SKM-1 (cell line): ENCODE results near the gene GTPBP4.
"Not testable (repeated sequence)": the region's sequence is repeated elsewhere in the genome, so short reads cannot be mapped to it uniquely, and the experiment has no call there.

ENCODE experiments used
- DNase-seq: peaks from one replicate; lab custom pipeline; 2025; ENCODE audit not compliant: unreplicated experiment; lab: John Stamatoyannopoulos, UW

The GTPBP4 gene

GRCh38 chr10:1024103-1024502 is 35.9 kb downstream of the GTPBP4 start:
- no peak for DNase-seq

GRCh38 chr10:1025683-1026082 is 37.4 kb downstream of the GTPBP4 start, which contains the start of gene IDI2:
Gene IDI2, minus strand, starts transcription at chr10:1025859. Its CDS starts 1,136 bp downstream, at chr10:1024723.
- no peak for DNase-seq

GRCh38 chr10:1026578-1026977 is 38.3 kb downstream of the GTPBP4 start:
- no peak for DNase-seq

GRCh38 chr10:1029838-1030237 is 41.6 kb downstream of the GTPBP4 start:
- DNase-seq, result no peak

DNA sequence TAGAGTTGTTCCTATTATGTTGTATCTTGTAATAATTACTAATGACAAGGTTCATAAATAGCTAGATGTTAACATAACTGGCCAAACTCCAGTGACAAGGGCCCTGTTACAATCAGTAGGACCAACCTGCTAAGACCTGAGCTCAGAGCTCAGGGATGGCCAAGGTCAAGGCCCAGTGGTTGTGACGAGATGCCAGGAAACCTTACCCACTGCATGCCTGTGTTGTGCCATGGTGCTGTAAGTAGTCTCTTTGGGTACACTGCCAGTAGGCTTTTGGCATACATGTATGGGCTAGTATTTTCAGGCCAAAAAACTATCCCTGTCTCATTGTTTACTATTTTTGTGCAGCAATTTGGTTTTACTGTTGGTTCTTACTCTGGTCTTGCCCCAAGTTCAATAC is 45.4 kb downstream of the GTPBP4 start:
- no peak for DNase-seq

GRCh38 chr10:1034758-1035157 is 46.5 kb downstream of the GTPBP4 start:
- DNase-seq, result no peak

GRCh38 chr10:1035201-1035600 is 47.0 kb downstream of the GTPBP4 start:
- no peak for DNase-seq

GRCh38 chr10:1036341-1036791 is 48.1 kb downstream of the GTPBP4 start:
- DNase-seq, result no peak

GRCh38 chr10:1037098-1037497 is 48.9 kb downstream of the GTPBP4 start:
- no peak for DNase-seq

GRCh38 chr10:1038769-1039168 is 50.5 kb downstream of the GTPBP4 start:
- DNase-seq, result not testable (repeated sequence)

GRCh38 chr10:1040133-1040532 is 51.9 kb downstream of the GTPBP4 start:
- no peak for DNase-seq

DNA sequence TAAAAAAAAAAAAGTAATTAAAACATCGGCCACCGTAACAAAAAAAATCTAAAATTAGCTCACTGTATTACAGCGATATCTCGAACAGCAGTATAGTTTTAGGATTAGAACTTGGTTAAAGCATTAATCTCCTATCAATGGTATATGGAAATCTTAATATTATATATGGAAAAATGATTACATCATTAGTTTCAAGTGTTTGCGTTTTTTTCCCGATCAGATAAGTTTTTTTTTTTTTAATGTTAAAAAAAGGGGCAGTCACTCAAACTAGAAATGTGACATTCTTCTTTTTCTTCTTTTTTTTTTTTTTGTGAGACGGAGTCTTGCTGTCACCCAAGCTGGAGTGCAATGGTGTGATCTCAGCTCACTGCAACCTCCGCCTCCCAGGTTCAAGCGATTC is 53.3 kb downstream of the GTPBP4 start:
- DNase-seq, result no peak

DNA sequence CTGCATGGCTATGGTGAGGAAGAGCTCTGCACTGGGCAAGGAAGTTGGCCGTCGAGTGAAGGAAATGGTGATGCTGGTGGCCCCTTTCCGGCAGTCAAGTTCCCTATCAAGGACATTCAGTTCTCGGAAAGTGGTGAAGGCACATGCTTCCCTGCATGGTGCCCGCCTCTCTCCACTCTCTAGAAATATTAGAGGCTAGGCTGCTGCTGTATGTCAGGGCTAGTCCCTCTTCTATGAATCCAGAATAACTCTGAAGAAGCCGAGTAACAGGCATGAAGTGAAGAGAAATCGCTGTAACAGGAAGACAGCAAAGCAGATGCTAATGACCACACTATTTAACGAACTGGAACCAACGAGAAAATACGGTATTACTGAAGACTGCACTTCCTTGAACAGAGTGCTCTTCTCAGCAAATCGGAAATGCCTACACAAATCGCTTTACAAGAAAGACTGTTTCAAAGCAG is 55.3 kb downstream of the GTPBP4 start:
- no peak for DNase-seq

- DNase-seq, result no peak
Observed at GRCh38 chr10:1044146-1044545, 55.9 kb downstream of the GTPBP4 start.

DNA sequence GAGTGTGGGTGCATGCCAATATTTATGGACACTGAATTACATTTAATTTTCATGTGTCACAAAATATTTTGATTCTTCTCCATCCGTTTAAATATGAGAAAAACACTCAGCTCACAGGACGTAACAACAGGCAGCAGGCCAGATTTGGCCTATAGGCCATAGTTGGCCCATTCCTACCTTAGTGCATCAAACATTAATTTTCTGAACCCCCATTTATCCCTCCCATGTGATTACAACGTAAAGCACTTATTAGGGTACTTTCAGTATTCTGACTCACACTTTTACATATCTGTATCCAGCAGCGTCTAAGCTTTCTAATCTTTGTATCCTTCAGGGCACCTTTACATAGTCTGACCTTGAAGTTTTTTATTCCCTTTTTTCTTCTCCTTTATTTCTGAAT is 56.7 kb downstream of the GTPBP4 start:
- DNase-seq, result no peak

GRCh38 chr10:1045415-1045814 is 57.2 kb downstream of the GTPBP4 start:
- DNase-seq, result no peak

GRCh38 chr10:1047937-1048336 is 59.7 kb downstream of the GTPBP4 start:
- DNase-seq, result no peak

GRCh38 chr10:1048349-1048731 is 60.1 kb downstream of the GTPBP4 start:
- no peak for DNase-seq

DNA sequence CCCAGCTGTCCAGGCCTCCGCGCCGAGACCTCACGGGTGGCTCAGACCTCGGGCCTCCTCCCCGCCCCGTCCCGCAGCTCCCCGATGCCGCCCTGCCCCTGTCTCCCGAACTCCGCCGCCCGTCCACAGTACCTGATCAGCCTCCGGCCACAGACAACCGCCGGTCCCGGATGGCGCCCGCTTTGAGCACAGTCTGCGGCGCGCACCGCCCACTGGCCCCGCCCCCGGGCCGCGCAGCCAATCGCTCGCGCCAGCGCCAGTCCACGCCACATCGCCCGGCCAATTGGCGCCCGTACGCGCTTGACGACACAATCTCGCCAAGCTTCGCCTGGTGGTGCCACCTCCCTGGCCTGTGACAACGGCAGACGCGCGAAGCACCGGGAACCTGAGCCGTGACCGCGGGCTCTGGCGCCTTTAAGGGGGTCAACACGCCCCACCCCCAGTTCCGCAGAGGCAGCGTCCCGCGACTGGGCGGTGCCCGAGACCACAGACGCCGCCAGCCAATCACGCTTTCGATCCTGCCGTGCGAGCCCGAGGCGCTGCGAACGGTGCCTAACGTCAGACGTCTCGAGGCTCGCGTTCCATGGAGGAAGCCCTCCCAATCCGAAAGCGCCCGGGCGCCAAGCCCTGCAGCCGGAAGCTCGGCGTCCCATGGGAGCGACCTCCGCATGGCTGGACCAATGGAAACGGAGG is 60.6 kb downstream of the GTPBP4 start, which contains the start of gene IDI1:
IDI1 (minus strand) TSS at position 388 of the 693 bp plus-strand sequence; CDS start at position 272, 116 bp downstream.
- peak; percentile 81 for DNase-seq

DNA sequence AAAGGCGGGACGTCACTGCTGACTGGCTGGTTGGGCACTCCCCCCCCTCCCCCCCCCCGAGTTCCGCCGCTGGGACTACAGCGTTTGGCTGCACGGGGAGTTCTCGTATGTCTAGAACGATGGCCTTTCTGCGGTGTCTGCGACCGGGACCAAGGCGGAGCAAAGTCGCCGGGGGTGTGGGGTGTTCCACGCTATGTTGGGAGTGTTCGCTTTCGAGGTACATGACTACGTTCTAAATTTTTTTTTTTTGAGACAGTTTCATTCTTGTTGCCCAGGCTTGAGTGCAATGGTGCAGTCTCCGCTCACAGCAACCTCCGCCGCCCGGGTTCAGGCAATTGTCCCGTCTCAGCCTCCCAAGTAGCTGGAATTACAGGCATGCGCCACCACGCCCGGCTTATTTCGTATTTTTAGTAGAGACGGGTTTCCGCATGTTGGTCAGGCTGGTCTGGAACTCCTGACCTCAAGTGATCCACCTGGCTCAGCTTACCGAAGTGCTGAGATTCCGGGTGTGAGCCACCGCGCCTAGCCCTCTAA is 61.3 kb downstream of the GTPBP4 start:
- no peak for DNase-seq

DNA sequence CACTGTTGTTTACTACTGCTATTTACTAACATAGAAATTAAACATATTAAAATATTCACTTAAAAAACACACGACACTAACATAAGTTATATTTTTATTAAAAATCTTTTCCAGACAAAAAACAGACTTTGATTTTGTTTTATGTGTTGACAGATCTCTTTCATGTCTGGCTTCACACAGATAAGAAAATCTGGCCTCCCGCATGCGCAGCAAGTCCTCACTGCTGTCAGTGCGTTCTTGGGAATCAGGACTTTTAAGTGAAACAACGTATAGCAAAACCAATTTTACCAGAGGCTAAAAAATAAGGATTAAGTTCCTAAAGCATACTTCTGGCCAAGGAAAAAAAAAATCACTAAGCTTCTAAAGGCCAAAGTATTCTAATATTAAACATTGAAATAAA is 61.9 kb downstream of the GTPBP4 start:
- no peak for DNase-seq

DNA sequence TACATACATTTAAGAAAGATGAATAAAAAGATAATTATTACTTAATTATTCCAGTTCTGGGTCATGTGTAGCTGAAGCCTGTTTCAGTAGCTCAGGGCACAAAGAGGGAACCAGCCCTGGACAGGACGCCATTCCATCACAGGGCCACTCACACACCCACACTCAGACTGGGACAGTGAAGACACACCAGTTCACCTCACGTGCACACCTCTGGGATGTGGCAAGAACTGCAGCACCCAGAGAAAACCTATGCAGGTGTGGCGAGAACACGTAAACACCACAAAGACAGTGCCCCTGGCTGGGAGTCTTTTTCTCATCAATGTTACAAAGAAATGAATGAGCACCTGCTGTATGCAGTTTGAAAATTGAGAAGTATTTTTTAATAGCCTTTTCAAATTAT is 62.3 kb downstream of the GTPBP4 start:
- no peak for DNase-seq

GRCh38 chr10:1054684-1055083 is 66.5 kb downstream of the GTPBP4 start:
- DNase-seq, result no peak
